ENCODE results near the gene SHB.
A peak's percentile ranks its signal among the peaks of the same experiment; 100 is the strongest.

SHB gene, protein sequence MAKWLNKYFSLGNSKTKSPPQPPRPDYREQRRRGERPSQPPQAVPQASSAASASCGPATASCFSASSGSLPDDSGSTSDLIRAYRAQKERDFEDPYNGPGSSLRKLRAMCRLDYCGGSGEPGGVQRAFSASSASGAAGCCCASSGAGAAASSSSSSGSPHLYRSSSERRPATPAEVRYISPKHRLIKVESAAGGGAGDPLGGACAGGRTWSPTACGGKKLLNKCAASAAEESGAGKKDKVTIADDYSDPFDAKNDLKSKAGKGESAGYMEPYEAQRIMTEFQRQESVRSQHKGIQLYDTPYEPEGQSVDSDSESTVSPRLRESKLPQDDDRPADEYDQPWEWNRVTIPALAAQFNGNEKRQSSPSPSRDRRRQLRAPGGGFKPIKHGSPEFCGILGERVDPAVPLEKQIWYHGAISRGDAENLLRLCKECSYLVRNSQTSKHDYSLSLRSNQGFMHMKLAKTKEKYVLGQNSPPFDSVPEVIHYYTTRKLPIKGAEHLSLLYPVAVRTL

DNA sequence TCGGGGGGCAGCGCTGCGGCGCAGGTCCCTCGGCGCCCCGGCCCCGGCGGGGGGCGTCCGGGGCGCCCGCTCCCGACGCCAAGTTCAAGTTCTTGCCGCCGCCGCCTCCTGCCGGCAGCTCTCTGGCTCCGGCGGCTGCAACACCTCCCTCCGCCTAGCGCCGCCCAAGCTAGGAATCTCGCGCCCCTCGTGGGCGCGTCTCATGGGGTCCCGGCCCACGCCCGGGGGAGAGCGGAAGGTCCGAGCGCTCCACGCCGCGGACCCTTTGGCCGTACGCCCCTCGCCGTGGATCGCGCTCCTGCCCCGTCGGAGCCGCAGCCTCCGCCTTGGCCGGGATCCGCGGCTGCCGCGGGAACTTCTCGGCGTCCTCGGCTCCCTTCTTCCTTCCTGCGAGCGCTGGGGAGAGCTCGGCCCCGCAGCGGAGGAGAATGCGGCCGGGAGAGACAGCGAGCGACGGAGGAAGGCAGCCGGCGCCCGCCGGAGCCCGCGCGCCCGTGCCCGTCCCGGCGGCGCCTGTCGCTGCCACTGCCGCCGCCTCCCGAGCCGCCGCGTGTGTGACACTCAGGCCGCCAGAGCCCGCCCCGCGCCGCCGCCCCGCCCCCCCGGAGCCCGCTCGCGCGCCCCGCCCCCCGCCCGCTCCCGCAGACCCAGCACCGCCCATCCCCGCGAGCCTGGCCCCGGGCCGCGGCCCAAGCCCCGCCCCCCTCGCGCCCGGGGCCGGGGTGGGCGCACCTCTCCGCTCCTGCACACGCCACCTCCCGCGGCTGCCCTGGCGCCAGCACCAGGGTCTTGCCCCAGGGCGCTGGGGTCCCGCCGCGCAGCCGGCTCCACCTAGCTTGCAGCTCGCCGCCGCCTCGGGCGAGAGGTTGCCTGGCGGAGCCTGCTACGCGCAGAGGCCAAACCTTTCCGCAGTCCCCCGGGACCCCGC lies at the start of gene SHB:
Gene SHB, minus strand, starts transcription at position 527 of the 928 bp plus-strand sequence. CDS start 582 bp downstream, outside the sequence.
- DNase-seq = peak; percentile 72 to 84 (median 80)

DNA sequence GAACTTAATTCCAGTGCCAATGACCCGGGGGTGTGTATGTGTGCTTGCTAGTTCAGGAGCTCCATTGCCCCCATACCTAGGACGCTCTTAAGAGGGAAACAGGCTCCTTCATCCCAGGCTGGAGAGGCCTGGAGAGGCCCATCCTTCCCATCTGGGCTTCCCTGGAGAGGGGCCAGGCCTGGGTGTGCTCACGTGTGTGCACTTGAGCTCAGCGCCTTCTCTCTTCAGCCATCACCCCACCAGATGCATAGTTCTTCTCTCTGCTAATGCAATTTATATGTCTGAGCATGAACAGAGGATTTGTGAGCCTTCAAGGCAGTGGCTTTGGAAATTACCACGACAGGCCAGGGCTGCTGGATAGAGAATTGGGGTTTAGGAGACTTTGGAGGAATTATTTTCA lies 48.6 kb upstream of the SHB start:
- DNase-seq = no peak

DNA sequence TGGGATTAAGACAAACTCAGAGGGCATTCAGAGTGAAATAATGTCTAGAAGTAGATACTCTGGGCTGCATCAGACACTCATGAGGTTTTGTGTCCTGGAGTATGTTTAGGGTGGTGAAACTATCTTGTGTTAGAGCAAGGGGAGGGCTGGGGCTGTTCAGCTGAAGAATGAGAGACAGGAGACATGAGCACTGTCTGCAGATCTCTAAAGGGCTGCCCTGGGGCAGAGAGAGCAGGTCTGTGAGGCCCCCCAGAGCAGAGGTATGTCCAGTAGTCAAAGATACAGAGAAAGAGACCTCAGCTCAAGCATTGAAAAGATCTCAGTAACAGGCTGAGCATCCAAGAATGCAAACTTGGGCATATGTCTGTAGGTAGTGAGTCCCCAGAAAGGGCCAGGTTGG lies 45.9 kb upstream of the SHB start:
- DNase-seq = no peak

DNA sequence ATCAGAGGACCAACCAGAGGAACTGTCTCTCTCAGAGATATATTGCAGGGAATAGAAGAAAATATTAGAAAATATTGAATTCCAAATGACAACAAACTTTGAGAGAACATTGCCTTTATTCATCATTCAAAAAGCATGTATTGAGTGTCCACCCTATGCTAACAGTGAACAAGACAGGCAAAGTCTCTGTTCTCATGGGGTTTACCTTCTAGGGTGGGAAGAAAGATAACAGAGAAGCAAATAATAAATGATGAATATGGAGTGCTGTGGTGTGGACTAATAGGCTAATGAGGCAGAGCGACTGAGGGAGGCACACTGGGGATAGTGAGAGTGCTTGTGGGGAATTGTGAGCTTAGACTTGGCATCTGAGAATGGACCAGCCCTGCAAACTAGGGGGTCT lies 43.4 kb upstream of the SHB start:
- no peak for DNase-seq

DNA sequence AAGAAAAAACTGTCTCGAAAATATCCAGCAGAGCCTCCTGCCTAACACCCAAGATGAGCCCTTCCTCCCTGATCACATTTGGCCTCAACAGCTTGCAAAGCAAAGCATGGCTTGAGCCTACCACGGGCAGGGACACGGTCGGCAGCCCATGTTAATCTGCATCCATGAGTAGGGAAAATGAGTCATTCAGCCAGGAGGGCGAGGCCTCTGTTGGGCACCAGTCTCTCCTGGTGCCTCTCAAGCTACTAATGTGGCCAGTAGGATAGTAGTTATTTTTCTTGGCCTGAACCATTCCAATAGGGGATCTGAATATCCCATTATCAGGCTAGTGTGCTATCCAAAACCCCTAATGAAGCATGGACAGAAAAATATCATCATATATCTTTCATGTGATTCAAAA lies 43.0 kb upstream of the SHB start:
- no peak for DNase-seq

GRCh38 chr9:38110476-38110875 lies 41.4 kb upstream of the SHB start:
- DNase-seq = no peak

DNA sequence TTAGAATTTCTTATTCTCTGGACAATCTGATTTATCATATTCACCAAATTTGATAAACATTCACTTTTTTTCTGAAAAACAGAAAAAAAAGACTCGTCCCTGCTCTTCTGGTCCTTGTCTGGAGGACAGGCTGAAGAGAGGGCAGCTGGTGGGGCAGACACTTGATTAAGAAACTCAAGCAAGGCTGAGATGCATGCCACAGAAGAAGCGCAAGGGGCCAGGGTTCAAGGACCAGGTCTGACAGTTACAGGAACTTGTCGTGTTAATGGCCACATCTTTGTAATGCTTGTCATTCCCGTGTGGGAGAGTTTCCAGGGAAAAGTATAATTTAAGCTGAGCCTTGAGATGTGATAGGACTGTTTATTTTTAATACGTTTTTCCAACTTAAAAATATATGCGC lies 40.6 kb upstream of the SHB start:
- DNase-seq = no peak

GRCh38 chr9:38108326-38108725 lies 39.3 kb upstream of the SHB start:
- no peak for DNase-seq

GRCh38 chr9:38107811-38108304 lies 38.8 kb upstream of the SHB start:
- DNase-seq = no peak

DNA sequence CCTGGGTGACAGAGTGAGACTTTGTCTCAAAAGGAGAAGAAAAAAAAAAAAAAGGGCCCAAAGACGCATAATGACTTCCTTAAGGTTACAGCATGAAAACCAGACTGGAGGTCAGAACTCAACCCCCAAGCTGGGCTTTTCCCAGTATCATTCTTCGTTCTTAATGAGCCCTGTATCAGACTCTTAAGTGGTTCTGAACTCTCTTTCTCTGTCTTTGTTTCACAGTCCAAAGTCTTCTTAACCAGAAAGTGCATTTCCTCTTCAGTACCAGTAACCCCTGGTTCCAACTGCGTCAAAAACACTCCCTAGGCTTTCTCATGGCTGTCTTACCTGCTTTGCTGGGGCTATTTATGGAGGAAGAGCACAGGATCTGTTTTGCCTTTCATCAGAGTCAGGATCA lies 38.4 kb upstream of the SHB start:
- no peak for DNase-seq

- no peak for DNase-seq
These were observed 37.5 kb upstream of the SHB start for GRCh38 chr9:38106488-38106887.

- no peak for DNase-seq
These were observed 34.3 kb upstream of the SHB start for GRCh38 chr9:38103340-38103739.

DNA sequence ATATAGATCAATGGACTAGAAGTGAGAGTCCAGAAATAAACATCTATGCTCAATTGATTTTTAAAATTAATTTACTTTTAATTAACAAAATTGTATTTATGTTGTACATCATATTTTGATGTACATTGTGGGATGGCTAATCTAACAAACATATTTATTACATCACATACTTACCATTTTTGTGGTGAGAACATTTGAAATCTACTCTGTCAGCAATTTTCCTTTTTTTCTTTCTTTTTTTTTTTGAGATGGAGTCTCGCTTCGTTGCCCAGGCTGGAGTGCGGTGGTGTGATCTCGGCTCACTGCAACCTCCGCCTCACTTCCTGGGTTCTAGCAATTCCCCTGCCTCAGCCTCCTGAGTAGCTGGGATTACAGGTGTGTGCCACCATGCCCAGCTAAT lies 32.4 kb upstream of the SHB start:
- no peak for DNase-seq

- DNase-seq = no peak
These were observed 27.3 kb upstream of the SHB start for GRCh38 chr9:38096238-38096805.

DNA sequence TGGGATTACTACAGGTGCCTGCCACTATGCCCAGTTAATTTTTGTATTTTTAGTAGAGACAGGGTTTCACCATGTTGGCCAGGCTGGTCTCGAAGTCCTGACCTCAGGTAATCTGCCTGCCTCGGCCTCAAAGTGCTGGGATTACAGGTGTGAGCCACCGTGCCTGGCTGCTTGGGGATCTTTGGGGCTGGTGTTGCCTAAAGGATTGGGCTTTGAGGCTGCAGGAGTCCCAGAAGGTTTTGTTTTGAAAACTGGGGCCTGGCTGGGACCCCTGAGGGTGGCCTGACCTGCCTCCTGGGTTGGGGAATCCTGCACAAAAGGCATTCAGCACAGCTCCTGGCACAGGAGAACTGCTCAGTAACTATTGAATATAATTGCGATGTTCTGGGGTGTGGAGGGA lies 25.1 kb upstream of the SHB start:
- DNase-seq = no peak

DNA sequence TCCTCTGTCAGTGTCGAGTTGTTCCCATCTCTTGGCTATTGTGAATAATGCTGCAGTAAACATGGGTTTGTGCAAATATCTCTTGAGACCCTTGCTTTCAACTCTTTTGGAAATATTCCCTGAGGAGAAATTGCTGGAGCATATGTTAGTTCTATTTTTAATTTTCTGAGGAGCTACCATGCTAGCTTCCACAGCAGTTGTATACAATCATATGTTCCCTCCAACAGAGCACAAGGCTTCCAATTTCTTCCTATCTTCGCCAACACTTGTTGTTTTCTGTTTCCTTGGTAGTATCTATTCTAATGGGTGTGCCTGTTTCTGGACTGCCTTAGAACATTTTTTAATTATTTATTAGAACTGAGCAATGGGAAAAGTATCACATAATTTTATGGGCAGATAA lies 23.6 kb upstream of the SHB start:
- no peak for DNase-seq

- no peak for DNase-seq
These were observed 23.1 kb upstream of the SHB start for GRCh38 chr9:38092200-38092524.

DNA sequence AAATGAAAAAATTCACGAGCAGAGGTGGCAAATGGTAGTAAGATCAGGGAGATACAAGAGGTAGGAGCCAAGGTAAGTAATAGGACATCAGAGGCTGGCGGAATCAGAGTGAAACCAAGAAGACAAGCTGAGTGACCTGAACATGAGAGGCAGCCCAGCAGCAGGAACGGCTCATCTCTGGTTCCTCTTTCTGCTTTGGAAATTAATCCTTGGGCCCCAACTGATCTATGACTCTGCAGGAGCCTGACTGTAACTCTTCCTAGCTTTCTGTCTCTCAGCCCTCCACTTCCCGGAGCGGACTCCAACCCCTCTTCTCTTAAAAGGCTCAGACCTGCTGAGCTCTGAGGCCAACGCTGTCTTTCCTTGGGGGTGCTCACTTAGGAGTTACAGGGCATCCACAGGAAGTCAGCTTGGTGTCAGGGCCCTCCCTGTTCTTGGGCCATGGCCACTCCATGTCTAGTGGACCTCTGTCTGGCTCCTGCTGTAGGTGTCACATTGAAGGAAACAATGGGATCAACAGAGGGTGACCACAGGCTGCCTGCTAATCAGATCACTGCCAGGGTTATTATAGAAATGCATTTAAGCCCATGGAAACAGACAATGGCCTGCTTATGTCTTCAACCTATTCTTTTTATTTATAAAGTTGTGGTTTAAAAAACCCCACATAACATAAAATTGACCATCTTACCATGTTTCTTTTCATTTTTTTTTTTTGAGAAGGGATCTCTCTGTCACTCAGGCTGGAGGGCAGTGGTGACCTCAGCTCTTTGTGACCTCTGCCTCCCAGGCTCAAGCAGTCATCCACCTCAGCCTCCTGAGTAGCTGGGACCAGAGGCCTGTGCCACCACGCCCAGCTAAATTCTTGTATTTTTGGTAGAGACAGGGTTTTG lies 22.5 kb upstream of the SHB start:
- no peak for DNase-seq

GRCh38 chr9:38090170-38090569 lies 21.1 kb upstream of the SHB start:
- no peak for DNase-seq

DNA sequence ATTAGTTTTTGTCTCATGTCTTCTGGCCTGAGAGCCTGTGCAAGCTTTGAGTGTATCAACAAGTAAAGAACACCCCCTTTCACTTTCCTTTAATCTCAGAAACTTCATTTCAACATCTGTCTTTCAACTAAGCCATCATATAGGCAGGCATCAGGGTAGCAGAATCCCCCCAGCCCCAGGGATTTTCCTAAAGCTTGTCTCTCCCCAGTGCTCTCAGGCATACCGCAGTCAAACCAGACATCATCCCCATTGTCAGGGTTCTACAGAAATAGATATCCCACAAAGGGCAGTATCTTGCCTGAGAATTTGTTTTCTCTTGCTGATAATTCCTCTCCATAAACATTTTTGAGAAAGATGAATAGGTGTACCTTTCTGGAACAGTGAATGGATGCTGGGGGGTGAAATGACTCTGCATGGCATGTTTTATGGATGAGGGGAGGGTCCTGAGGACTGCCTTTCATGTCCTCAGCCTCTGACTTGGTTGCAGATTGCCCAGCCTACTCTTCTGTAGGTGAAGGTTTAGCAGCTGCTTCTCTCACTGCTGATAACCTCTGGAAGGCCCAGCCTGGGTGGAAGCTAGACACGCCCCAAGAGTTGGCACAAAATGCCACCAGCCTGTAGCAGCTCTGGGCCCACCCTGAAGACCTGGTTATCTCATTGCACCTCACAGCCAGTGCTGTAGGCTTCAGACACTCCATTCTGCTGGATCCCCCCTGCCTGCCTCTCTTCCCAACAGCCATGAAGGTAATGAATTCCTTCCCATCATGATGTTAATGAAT lies 20.5 kb upstream of the SHB start:
- no peak for DNase-seq

Data from stimulated activated naive CD4-positive, alpha-beta T cell (primary cell).